ENCODE results near the gene MMP24OS.

MMP24OS gene

DNA sequence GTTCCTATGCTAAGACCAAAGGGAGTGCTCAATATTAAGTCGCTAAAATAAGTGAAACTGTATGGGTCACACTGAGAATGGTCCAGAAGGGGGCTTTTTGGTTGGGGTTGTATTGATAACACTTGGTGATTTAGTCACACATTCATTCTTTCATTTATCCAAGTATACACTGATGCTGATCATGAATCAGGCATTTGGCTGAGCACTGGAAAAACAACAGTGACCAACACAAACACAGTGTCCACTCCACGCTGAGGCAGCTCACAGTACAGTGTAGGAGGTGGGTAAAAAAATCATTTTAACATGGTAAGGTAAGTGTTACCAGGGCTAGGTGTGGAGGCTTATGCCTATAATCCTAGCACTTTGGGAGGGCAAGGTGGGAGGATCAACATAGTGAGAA, 23.5 kb upstream of the MMP24OS start:
- no peaks in the 10 kb centered on the region for H3K36me3 ChIP-seq (replicated peaks; ENCODE audit: low read depth, low read length)
- no peaks in the 10 kb centered on the region for H3K27me3 ChIP-seq (ENCODE audit: low read depth, low read length)
- no peak overlapping the region for H3K4me3 ChIP-seq (ENCODE audit: low read length)
- no peaks in the 10 kb centered on the region for H3K9me3 ChIP-seq (ENCODE audit: insufficient read depth, low read length)
- no peaks in the 10 kb centered on the region for H3K79me2 ChIP-seq (ENCODE audit: low read length)
- no peaks in the 10 kb centered on the region for H4K20me1 ChIP-seq (ENCODE audit: insufficient read depth, low read length)
- no peak overlapping the region for H3K27ac ChIP-seq (ENCODE audit: low read length)
- no peak for TF ChIP-seq EZH2phosphoT487 (IDR thresholded peaks at IDR 0.05; ENCODE audit: low read depth)
- TF ChIP-seq, protein P1, sequence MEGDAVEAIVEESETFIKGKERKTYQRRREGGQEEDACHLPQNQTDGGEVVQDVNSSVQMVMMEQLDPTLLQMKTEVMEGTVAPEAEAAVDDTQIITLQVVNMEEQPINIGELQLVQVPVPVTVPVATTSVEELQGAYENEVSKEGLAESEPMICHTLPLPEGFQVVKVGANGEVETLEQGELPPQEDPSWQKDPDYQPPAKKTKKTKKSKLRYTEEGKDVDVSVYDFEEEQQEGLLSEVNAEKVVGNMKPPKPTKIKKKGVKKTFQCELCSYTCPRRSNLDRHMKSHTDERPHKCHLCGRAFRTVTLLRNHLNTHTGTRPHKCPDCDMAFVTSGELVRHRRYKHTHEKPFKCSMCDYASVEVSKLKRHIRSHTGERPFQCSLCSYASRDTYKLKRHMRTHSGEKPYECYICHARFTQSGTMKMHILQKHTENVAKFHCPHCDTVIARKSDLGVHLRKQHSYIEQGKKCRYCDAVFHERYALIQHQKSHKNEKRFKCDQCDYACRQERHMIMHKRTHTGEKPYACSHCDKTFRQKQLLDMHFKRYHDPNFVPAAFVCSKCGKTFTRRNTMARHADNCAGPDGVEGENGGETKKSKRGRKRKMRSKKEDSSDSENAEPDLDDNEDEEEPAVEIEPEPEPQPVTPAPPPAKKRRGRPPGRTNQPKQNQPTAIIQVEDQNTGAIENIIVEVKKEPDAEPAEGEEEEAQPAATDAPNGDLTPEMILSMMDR (IDR thresholded peaks at IDR 0.05; ENCODE audit: low read depth, low read length): no peak
- H2AFZ ChIP-seq (ENCODE audit: low read depth, low read length): no peak overlapping the region
- H3K4me1 ChIP-seq (ENCODE audit: low read length): peaks cover 23% of the 10 kb centered on the region
- no peak overlapping the region for H3K4me2 ChIP-seq (ENCODE audit: low read length)
- no peak overlapping the region for H3K9ac ChIP-seq (ENCODE audit: low read length)

DNA sequence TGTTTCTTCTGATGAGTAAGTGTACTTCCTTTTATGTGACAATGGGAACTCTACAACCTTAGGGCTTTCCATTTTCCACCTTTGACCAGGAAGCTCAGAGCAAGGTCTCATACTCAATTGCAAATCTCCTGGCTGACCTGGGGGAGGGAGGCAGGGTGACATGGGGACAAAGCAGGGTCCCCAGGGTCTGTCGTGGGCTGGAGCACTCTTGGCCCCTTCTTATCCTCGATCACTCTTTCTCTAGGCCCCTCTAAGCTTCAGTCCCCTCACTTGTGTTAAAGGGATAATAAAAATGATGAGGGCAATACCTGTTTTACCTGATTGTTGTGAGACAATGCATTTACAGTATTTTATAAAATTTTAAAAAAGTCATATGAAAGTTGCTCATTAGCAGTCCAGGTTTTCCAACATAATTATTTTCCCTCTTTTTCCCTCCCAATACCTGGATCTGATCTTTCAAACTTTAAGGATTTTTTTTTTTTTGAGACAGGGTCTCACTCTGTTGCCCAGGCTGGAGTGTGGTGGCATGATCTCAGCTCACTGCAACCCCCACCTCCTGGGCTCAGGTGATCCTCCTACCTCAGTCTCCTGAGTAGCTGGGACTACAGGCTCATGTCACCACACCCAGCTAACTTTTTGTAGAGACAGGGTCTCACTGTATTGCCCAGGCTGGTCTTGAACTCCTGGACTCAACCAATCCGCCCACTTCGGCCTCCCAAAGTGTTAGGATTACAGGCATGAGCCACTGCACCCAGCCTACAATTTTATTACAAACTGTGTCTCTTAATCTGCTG, 22.7 kb upstream of the MMP24OS start:
- TF ChIP-seq, protein P1 (IDR thresholded peaks at IDR 0.05; ENCODE audit: low read depth, low read length): no peak
- TF ChIP-seq EZH2phosphoT487 (IDR thresholded peaks at IDR 0.05; ENCODE audit: low read depth): no peak
- no peak overlapping the region for H3K4me3 ChIP-seq (ENCODE audit: low read length)
- no peak overlapping the region for H3K9ac ChIP-seq (ENCODE audit: low read length)
- H4K20me1 ChIP-seq (ENCODE audit: insufficient read depth, low read length): no peaks in the 10 kb centered on the region
- no peaks in the 10 kb centered on the region for H3K9me3 ChIP-seq (ENCODE audit: insufficient read depth, low read length)
- H3K79me2 ChIP-seq (ENCODE audit: low read length): no peaks in the 10 kb centered on the region
- no peaks in the 10 kb centered on the region for H3K36me3 ChIP-seq (replicated peaks; ENCODE audit: low read depth, low read length)
- H3K4me2 ChIP-seq (ENCODE audit: low read length): no peak overlapping the region
- H3K27me3 ChIP-seq (ENCODE audit: low read depth, low read length): no peaks in the 10 kb centered on the region
- peaks cover 23% of the 10 kb centered on the region for H3K4me1 ChIP-seq (ENCODE audit: low read length)
- no peak overlapping the region for H3K27ac ChIP-seq (ENCODE audit: low read length)
- H2AFZ ChIP-seq (ENCODE audit: low read depth, low read length): no peak overlapping the region

DNA sequence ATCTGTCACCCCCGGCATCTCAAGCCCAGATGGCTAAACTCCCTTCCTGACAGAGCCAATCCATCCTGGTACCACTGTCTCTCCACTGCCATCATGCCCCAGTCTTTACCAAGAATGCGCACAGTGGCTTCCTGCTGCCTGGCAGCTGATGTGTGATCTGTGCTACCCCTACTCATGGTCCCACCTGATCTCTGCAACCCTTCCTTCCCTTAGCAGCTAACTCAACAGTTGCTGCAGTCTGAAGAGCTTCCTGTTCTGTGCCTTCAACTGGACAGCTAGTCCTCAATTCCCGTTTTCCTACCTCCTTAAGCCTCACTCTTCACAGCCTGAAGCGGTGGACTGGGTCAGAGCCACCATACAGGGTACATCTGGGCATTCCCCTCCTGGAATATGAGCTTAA, 21.9 kb upstream of the MMP24OS start:
- peaks cover 23% of the 10 kb centered on the region for H3K4me1 ChIP-seq (ENCODE audit: low read length)
- H3K4me3 ChIP-seq (ENCODE audit: low read length): no peak overlapping the region
- H3K9me3 ChIP-seq (ENCODE audit: insufficient read depth, low read length): no peaks in the 10 kb centered on the region
- H2AFZ ChIP-seq (ENCODE audit: low read depth, low read length): no peak overlapping the region
- H3K79me2 ChIP-seq (ENCODE audit: low read length): no peaks in the 10 kb centered on the region
- H3K9ac ChIP-seq (ENCODE audit: low read length): no peak overlapping the region
- no peak overlapping the region for H3K4me2 ChIP-seq (ENCODE audit: low read length)
- H4K20me1 ChIP-seq (ENCODE audit: insufficient read depth, low read length): no peaks in the 10 kb centered on the region
- TF ChIP-seq, protein P1 (IDR thresholded peaks at IDR 0.05; ENCODE audit: low read depth, low read length): no peak
- no peak for TF ChIP-seq EZH2phosphoT487 (IDR thresholded peaks at IDR 0.05; ENCODE audit: low read depth)
- no peak overlapping the region for H3K27ac ChIP-seq (ENCODE audit: low read length)
- no peaks in the 10 kb centered on the region for H3K27me3 ChIP-seq (ENCODE audit: low read depth, low read length)
- H3K36me3 ChIP-seq (replicated peaks; ENCODE audit: low read depth, low read length): no peaks in the 10 kb centered on the region

DNA sequence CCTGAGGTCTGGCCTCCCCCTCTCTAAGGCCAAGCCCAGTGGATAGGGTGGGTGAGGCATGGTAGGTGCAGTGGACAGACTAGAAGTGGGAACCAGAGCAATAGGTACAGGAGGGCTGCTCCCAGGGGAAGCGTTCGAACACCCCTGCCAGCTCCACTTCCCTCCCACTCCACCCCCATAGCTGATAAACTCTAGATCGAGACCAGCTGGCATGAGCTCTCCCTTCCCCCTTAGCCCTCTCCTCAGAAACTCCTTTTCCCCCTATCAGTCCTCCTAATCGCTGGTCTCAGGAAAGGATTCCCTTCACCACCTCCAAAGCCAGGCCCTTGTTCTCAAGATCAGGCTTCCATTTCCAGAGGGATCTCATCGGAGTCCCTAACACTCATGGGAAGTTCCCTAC, 20.3 kb upstream of the MMP24OS start:
- no peak overlapping the region for H3K9ac ChIP-seq (ENCODE audit: low read length)
- no peak overlapping the region for H3K4me2 ChIP-seq (ENCODE audit: low read length)
- no peaks in the 10 kb centered on the region for H3K79me2 ChIP-seq (ENCODE audit: low read length)
- H3K36me3 ChIP-seq (replicated peaks; ENCODE audit: low read depth, low read length): no peaks in the 10 kb centered on the region
- H2AFZ ChIP-seq (ENCODE audit: low read depth, low read length): no peak overlapping the region
- TF ChIP-seq EZH2phosphoT487 (IDR thresholded peaks at IDR 0.05; ENCODE audit: low read depth): no peak
- TF ChIP-seq, protein P1 (IDR thresholded peaks at IDR 0.05; ENCODE audit: low read depth, low read length): no peak
- no peaks in the 10 kb centered on the region for H3K9me3 ChIP-seq (ENCODE audit: insufficient read depth, low read length)
- H3K27me3 ChIP-seq (ENCODE audit: low read depth, low read length): no peaks in the 10 kb centered on the region
- no peaks in the 10 kb centered on the region for H4K20me1 ChIP-seq (ENCODE audit: insufficient read depth, low read length)
- peaks cover 12% of the 10 kb centered on the region for H3K4me1 ChIP-seq (ENCODE audit: low read length)
- no peak overlapping the region for H3K4me3 ChIP-seq (ENCODE audit: low read length)
- H3K27ac ChIP-seq (ENCODE audit: low read length): no peak overlapping the region

All from OCI-LY3 (cell line).